Endodermal cell (in vitro differentiated cells): Measurements from ENCODE around the gene PLEKHA1. TPM values are rescaled to one million over a fixed set of nuclear protein-coding genes. Genes with fewer than 3 reads are reported as not detected.

Source experiments
- DNase-seq: peaks from one replicate; pipeline ENCODE4 v3.0.0-alpha.2; 2017
- H3K27ac ChIP-seq: 2 replicates; pipeline ENCODE4 v1.5.1; 2013; ENCODE audit warnings: mild to moderate bottlenecking, low read depth, low read length, moderate library complexity
- H3K27me3 ChIP-seq: 2 replicates; pipeline ENCODE4 v1.6.1; 2013; ENCODE audit warnings: mild to moderate bottlenecking, low read length, moderate library complexity; ENCODE audit not compliant: insufficient read depth, control insufficient read depth, poor library complexity, severe bottlenecking
- H3K36me3 ChIP-seq: 2 replicates; pipeline ENCODE4 v1.7.0; 2013; ENCODE audit warnings: mild to moderate bottlenecking, low read length, moderate library complexity; ENCODE audit not compliant: control insufficient read depth, insufficient read depth
- H3K4me1 ChIP-seq: one replicate; pipeline ENCODE4 v1.7.0; 2013; ENCODE audit warnings: low read length; ENCODE audit not compliant: control insufficient read depth, insufficient read depth
- H3K4me3 ChIP-seq: 2 replicates; pipeline ENCODE4 v1.5.1; 2013; ENCODE audit warnings: mild to moderate bottlenecking, low read length, moderate library complexity
- H3K9ac ChIP-seq: 2 replicates; pipeline ENCODE4 v1.6.1; 2013; ENCODE audit warnings: mild to moderate bottlenecking, low read length, moderate library complexity; ENCODE audit not compliant: poor library complexity, severe bottlenecking; ENCODE audit errors: extremely low read depth
- H3K9me3 ChIP-seq: 2 replicates; pipeline ENCODE4 v1.6.1; 2013; ENCODE audit warnings: mild to moderate bottlenecking, low read length, moderate library complexity; ENCODE audit not compliant: control insufficient read depth
- H3K27ac Mint-ChIP-seq: 2 replicates; pipeline ENCODE4 v1.8.0; 2020; ENCODE audit warnings: mixed read lengths
- H3K27me3 Mint-ChIP-seq: 2 replicates; pipeline ENCODE4 v1.8.0; 2021; ENCODE audit warnings: mild to moderate bottlenecking, mixed read lengths; ENCODE audit not compliant: insufficient read depth
- H3K36me3 Mint-ChIP-seq: 2 replicates; pipeline ENCODE4 v1.8.0; 2020; ENCODE audit warnings: low read depth, mixed read lengths
- H3K4me1 Mint-ChIP-seq: 2 replicates; pipeline ENCODE4 v1.8.0; 2020; ENCODE audit warnings: mixed read lengths
- H3K4me3 Mint-ChIP-seq: 2 replicates; pipeline ENCODE4 v1.8.0; 2020; ENCODE audit warnings: mild to moderate bottlenecking, moderate library complexity, mixed read lengths
- H3K9me3 Mint-ChIP-seq: 2 replicates; pipeline ENCODE4 v1.8.0; 2020; ENCODE audit warnings: mild to moderate bottlenecking, mixed read lengths
- WGBS, 2 experiments: methylation state at CpG; one replicate each; pipeline versions ENCODE4 v1.1.5 to v1.1.7; 2013; ENCODE audit warnings: missing lambda C conversion rate in 2 of 2, mixed read lengths in 1 of 2; ENCODE audit not compliant: insufficient coverage in 1 of 2, insufficient read length in 1 of 2; 5-methylcytosine and 5-hydroxymethylcytosine counted together
- total RNA-seq, 2 donors: library from RNA; stranded (reverse); fragmentation: NEBNext Ultra II Directional in 1 of 2; extraction: Animal tissue kit (Norgen Biotek cat#: 25700) in 1 of 2; gene quantifications; 2 replicates in 1 of 2; 3 replicates in 1 of 2; pipeline ENCODE4 v1.2.1, GENCODE V29; 2021
- TF ChIP-seq, protein P1 (sequence below): fragments of 200-600 bp; sonication (generic); conservative IDR thresholded peaks from 2 replicates; pipeline ENCODE4 v1.5.0; 2021; ENCODE audit warnings: antibody characterized with exemption, mild to moderate bottlenecking

Gene PLEKHA1
- total RNA-seq, 2 donors from 2014 or later, result 29.6 to 49.0 TPM

GRCh38 chr10:122368502-122369254, 5.8 kb upstream of the PLEKHA1 start:
- H3K9me3 Mint-ChIP-seq, result peaks cover 6% of the 10 kb centered on the region
- Histone ChIP-seq H3K27ac (no peak overlapping the region), H3K9me3 (no peaks in the 10 kb centered on the region), H3K36me3 (no peaks in the 10 kb centered on the region), H3K9ac (no peak overlapping the region), H3K27me3 (peaks cover 13% of the 10 kb centered on the region), H3K4me1 (peaks cover 5% of the 10 kb centered on the region), H3K4me3 (no peak overlapping the region)
- no peak for DNase-seq
- H3K4me3 Mint-ChIP-seq, result no peak overlapping the region
- no peaks in the 10 kb centered on the region for H3K36me3 Mint-ChIP-seq
- H3K27ac Mint-ChIP-seq, result no peak overlapping the region
- WGBS, 2 experiments, result 82 to 84% methylated on average over 6 to 13 of the region's 13 CpGs
- peaks cover 6% of the 10 kb centered on the region for H3K4me1 Mint-ChIP-seq
- TF ChIP-seq, protein P1, sequence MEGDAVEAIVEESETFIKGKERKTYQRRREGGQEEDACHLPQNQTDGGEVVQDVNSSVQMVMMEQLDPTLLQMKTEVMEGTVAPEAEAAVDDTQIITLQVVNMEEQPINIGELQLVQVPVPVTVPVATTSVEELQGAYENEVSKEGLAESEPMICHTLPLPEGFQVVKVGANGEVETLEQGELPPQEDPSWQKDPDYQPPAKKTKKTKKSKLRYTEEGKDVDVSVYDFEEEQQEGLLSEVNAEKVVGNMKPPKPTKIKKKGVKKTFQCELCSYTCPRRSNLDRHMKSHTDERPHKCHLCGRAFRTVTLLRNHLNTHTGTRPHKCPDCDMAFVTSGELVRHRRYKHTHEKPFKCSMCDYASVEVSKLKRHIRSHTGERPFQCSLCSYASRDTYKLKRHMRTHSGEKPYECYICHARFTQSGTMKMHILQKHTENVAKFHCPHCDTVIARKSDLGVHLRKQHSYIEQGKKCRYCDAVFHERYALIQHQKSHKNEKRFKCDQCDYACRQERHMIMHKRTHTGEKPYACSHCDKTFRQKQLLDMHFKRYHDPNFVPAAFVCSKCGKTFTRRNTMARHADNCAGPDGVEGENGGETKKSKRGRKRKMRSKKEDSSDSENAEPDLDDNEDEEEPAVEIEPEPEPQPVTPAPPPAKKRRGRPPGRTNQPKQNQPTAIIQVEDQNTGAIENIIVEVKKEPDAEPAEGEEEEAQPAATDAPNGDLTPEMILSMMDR, result no peak
- peaks cover 31% of the 10 kb centered on the region for H3K27me3 Mint-ChIP-seq

- no peaks in the 10 kb centered on the region for H3K9me3 ChIP-seq
- no peak for DNase-seq
- Mint-ChIP-seq H3K9me3 (no peaks in the 10 kb centered on the region), H3K36me3 (no peaks in the 10 kb centered on the region), H3K27me3 (peaks cover 35% of the 10 kb centered on the region), H3K4me3 (peak overlapping the region; percentile 79), H3K27ac (no peak overlapping the region), H3K4me1 (peaks cover 14% of the 10 kb centered on the region)
- H3K9ac ChIP-seq, result no peak overlapping the region
- WGBS, 2 experiments, result 88 to 94% methylated on average over 4 of the region's 4 CpGs
- no peaks in the 10 kb centered on the region for H3K36me3 ChIP-seq
- TF ChIP-seq, protein P1, result no peak
- no peak overlapping the region for H3K27ac ChIP-seq
- H3K4me1 ChIP-seq, result peaks cover 5% of the 10 kb centered on the region
- H3K27me3 ChIP-seq, result peaks cover 15% of the 10 kb centered on the region
- no peak overlapping the region for H3K4me3 ChIP-seq
These were observed 1.4 kb upstream of the PLEKHA1 start for GRCh38 chr10:122373108-122373507.

GRCh38 chr10:122373721-122374120, 787 bp upstream of the PLEKHA1 start:
- Histone ChIP-seq H3K4me1 (peaks cover 5% of the 10 kb centered on the region), H3K4me3 (peak overlapping the region; percentile 87), H3K9ac (peak overlapping the region; percentile 53), H3K27ac (no peak overlapping the region), H3K27me3 (peaks cover 15% of the 10 kb centered on the region), H3K36me3 (no peaks in the 10 kb centered on the region), H3K9me3 (no peaks in the 10 kb centered on the region)
- DNase-seq, result no peak
- peaks cover 11% of the 10 kb centered on the region for H3K4me1 Mint-ChIP-seq
- no peaks in the 10 kb centered on the region for H3K9me3 Mint-ChIP-seq
- peaks cover 32% of the 10 kb centered on the region for H3K27me3 Mint-ChIP-seq
- TF ChIP-seq, protein P1, result no peak
- WGBS, 2 experiments, result 37 to 39% methylated on average over 11 to 13 of the region's 13 CpGs
- H3K4me3 Mint-ChIP-seq, result peak overlapping the region; percentile 79
- no peak overlapping the region for H3K27ac Mint-ChIP-seq
- peaks cover under 1% of the 10 kb centered on the region for H3K36me3 Mint-ChIP-seq
